DMS53 treated with DMSO at 0.1 percent for 48 hours (cell line): ENCODE results near the gene PLPP1.

Experiments used
- DNase-seq: peaks from one replicate; lab custom pipeline; 2025; ENCODE audit not compliant: unreplicated experiment; lab: John Stamatoyannopoulos, UW

Gene PLPP1

GRCh38 chr5:55410845-55411244 lies 123.9 kb downstream of the PLPP1 start:
- no peak for DNase-seq

- DNase-seq = no peak
These were observed 125.0 kb downstream of the PLPP1 start for GRCh38 chr5:55409775-55410174.

- no peak for DNase-seq
These were observed 126.8 kb downstream of the PLPP1 start for GRCh38 chr5:55407984-55408383.

- peak; percentile 47 for DNase-seq
These were observed 127.6 kb downstream of the PLPP1 start for GRCh38 chr5:55407059-55407684.

- no peak for DNase-seq
These were observed 128.5 kb downstream of the PLPP1 start for GRCh38 chr5:55406292-55406691.

GRCh38 chr5:55402199-55402598 lies 132.6 kb downstream of the PLPP1 start:
- no peak for DNase-seq

GRCh38 chr5:55393501-55394175 lies 141.1 kb downstream of the PLPP1 start:
- DNase-seq = no peak

GRCh38 chr5:55392669-55393068 lies 142.1 kb downstream of the PLPP1 start:
- no peak for DNase-seq

- DNase-seq = no peak
These were observed 143.1 kb downstream of the PLPP1 start for GRCh38 chr5:55391707-55392106.

- DNase-seq = no peak
These were observed 146.9 kb downstream of the PLPP1 start for GRCh38 chr5:55387865-55388264.

- no peak for DNase-seq
These were observed 148.4 kb downstream of the PLPP1 start for GRCh38 chr5:55386356-55386755.

- DNase-seq = no peak
These were observed 148.9 kb downstream of the PLPP1 start for GRCh38 chr5:55385846-55386245.

GRCh38 chr5:55385227-55385626 lies 149.5 kb downstream of the PLPP1 start:
- DNase-seq = no peak

- no peak for DNase-seq
These were observed 150.7 kb downstream of the PLPP1 start for GRCh38 chr5:55384072-55384471.

- no peak for DNase-seq
These were observed 151.5 kb downstream of the PLPP1 start for GRCh38 chr5:55383254-55383653.

GRCh38 chr5:55377810-55378209 lies 157.0 kb downstream of the PLPP1 start:
- no peak for DNase-seq
